K562 (cell line): ENCODE data around the gene NFIB.

Source experiments
- BMI1 ChIP-seq: fragments of 150-350 bp; IDR thresholded peaks from 2 replicates; pipeline ENCODE4 v1.6.1; 2014; ENCODE audit warnings: low read length
- CREB1 ChIP-seq, 2 experiments: sonication (generic) in 1 of 2; formaldehyde crosslinking in 1 of 2; IDR thresholded peaks; 2 replicates each; pipeline versions ENCODE4 v1.6.1 to v1.8.0; 2012 to 2022; ENCODE audit warnings: inconsistent platforms in 1 of 2, mild to moderate bottlenecking in 1 of 2, missing genetic modification reagents in 1 of 2, moderate library complexity in 1 of 2
- GTF2A2 ChIP-seq: IDR thresholded peaks from 2 replicates; pipeline ENCODE4 v1.6.1; 2016; ENCODE audit warnings: mild to moderate bottlenecking, missing genetic modification characterization, missing compliant biosample characterization
- RBM22 ChIP-seq: fragments of 200-400 bp; formaldehyde crosslinking; IDR thresholded peaks from 2 replicates; pipeline ENCODE4 v1.6.1; 2018; ENCODE audit warnings: low read length, low read depth; ENCODE audit not compliant: poor library complexity, severe bottlenecking

GRCh38 chr9:14077672-14078071 is 236.3 kb downstream of the NFIB start:
- TF ChIP-seq GTF2A2 (tag) (no peak), BMI1 (no peak), CREB1 (IDR thresholded peaks at IDR 0.05) (no peak), CREB1 (CRISPR knock-in tag; IDR thresholded peaks at IDR 0.05) (no peak), RBM22 (no peak)
